Fibroblast of lung (primary cell): ENCODE results near the gene FBXO40.

Experiments
- EZH2 ChIP-seq: IDR thresholded peaks from 2 replicates; pipeline ENCODE4 v1.5.1; 2012; ENCODE audit warnings: low read length, control low read depth, mild to moderate bottlenecking; ENCODE audit errors: missing control alignments
- TF ChIP-seq, protein P1 (sequence below), 2 donors: IDR thresholded peaks in 1 of 2; conservative IDR thresholded peaks in 1 of 2; 1 replicate in 1 of 2; 2 replicates in 1 of 2; pipeline ENCODE4 v1.5.1; 2011 to 2012; ENCODE audit warnings: low read length in 2 of 2, control low read depth in 1 of 2, inconsistent platforms in 1 of 2, low read depth in 1 of 2, mild to moderate bottlenecking in 1 of 2

DNA sequence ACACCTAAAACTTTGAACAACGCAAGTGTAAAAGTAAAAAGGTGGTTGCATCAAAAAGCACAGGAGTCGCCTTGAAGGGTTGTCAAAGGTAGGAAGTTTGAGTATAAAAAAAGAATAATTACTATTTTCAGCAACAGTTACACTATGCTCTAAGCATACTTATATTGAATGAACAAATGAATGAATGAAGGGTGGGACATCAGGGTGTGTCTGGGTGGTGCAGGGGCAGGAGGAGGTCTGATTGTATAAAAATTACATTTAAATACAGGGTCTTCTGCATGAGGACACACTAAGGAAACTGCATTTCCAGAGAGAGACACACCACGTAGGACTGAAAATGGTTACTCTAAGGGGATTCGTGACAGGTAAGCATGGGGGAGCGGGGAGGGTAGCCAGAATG lies 25.5 kb upstream of the FBXO40 start, which contains the start of gene ARGFX:
- TF ChIP-seq, protein P1, sequence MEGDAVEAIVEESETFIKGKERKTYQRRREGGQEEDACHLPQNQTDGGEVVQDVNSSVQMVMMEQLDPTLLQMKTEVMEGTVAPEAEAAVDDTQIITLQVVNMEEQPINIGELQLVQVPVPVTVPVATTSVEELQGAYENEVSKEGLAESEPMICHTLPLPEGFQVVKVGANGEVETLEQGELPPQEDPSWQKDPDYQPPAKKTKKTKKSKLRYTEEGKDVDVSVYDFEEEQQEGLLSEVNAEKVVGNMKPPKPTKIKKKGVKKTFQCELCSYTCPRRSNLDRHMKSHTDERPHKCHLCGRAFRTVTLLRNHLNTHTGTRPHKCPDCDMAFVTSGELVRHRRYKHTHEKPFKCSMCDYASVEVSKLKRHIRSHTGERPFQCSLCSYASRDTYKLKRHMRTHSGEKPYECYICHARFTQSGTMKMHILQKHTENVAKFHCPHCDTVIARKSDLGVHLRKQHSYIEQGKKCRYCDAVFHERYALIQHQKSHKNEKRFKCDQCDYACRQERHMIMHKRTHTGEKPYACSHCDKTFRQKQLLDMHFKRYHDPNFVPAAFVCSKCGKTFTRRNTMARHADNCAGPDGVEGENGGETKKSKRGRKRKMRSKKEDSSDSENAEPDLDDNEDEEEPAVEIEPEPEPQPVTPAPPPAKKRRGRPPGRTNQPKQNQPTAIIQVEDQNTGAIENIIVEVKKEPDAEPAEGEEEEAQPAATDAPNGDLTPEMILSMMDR (conservative IDR thresholded peaks at IDR 0.05 in 1 of 2, IDR thresholded peaks at IDR 0.05 in 1 of 2; ENCODE audit: low read depth in 1 of 2, low read length in 2 of 2) = no peak
- no peak for TF ChIP-seq EZH2
